WTC11 (cell line): ENCODE results near the gene LOXL3. TPM values are rescaled to one million over a fixed set of nuclear protein-coding genes. Genes with fewer than 3 reads are reported as not detected.

Experiments used
- ATAC-seq: fragments of 200-7000 bp; cut with Tn5 transposase; 2 replicates; pipeline ENCODE4 v1.10.0; 2021; ENCODE audit warnings: mild to moderate bottlenecking, moderate library complexity
- CTCF ChIA-PET: fragments of 300-600 bp; sonication (Branson Sonifier 250); formaldehyde crosslinking; loops from one replicate; lab custom pipeline; 2021; ENCODE audit warnings: antibody characterized with exemption; lab: Charles Lee
- POLR2A ChIA-PET: fragments of 350-600 bp; sonication (Branson Sonifier 250); formaldehyde crosslinking; loops from one replicate; lab custom pipeline; 2021; ENCODE audit warnings: antibody characterized with exemption; lab: Charles Lee
- DNase-seq: peaks from one replicate; pipeline ENCODE4 v3.0.0; 2021; ENCODE audit warnings: low spot score
- H3K27ac Mint-ChIP-seq: 2 replicates; pipeline ENCODE4 v1.8.0; 2021; ENCODE audit warnings: mixed read lengths
- H3K27me3 Mint-ChIP-seq: 2 replicates; pipeline ENCODE4 v1.8.0; 2021; ENCODE audit warnings: low read depth, mild to moderate bottlenecking, moderate library complexity, mixed read lengths
- H3K36me3 Mint-ChIP-seq: 2 replicates; pipeline ENCODE4 v1.8.0; 2021; ENCODE audit warnings: mixed read lengths
- H3K4me1 Mint-ChIP-seq: 2 replicates; pipeline ENCODE4 v1.8.0; 2022; ENCODE audit warnings: mixed read lengths
- H3K4me3 Mint-ChIP-seq: 2 replicates; pipeline ENCODE4 v1.8.0; 2021; ENCODE audit warnings: mild to moderate bottlenecking, moderate library complexity, mixed read lengths
- H3K9me3 Mint-ChIP-seq: 2 replicates; pipeline ENCODE4 v1.8.0; 2021; ENCODE audit warnings: mixed read lengths
- FOXK1 ChIP-seq: sonication (generic); formaldehyde crosslinking; IDR thresholded peaks from 2 replicates; pipeline ENCODE4 v1.8.0; 2022; ENCODE audit warnings: mild to moderate bottlenecking, moderate library complexity, missing genetic modification reagents
- JUN ChIP-seq: sonication (generic); formaldehyde crosslinking; IDR thresholded peaks from 2 replicates; pipeline ENCODE4 v1.8.0; 2023; ENCODE audit warnings: mild to moderate bottlenecking, missing genetic modification reagents
- NFE2L1 ChIP-seq: sonication (generic); formaldehyde crosslinking; IDR thresholded peaks from 2 replicates; pipeline ENCODE4 v1.8.1; 2023; ENCODE audit warnings: missing genetic modification reagents
- NR1H2 ChIP-seq: sonication (generic); formaldehyde crosslinking; IDR thresholded peaks from 2 replicates; pipeline ENCODE4 v1.9.0; 2021; ENCODE audit warnings: mild to moderate bottlenecking, moderate library complexity, missing genetic modification reagents
- NR2C2 ChIP-seq: sonication (generic); formaldehyde crosslinking; IDR thresholded peaks from 2 replicates; pipeline ENCODE4 v1.8.0; 2022; ENCODE audit warnings: mild to moderate bottlenecking, missing genetic modification reagents
- SOX15 ChIP-seq: fragments of 250-450 bp; sonication (Bioruptor Pico); IDR thresholded peaks from 2 replicates; pipeline ENCODE4 v1.9.0; 2021; ENCODE audit warnings: mild to moderate bottlenecking
- ZBTB21 ChIP-seq: sonication (generic); formaldehyde crosslinking; IDR thresholded peaks from 2 replicates; pipeline ENCODE4 v1.8.1; 2023; ENCODE audit warnings: mild to moderate bottlenecking, missing genetic modification reagents, borderline replicate concordance
- ZNF138 ChIP-seq: sonication (generic); formaldehyde crosslinking; conservative IDR thresholded peaks from 2 replicates; pipeline ENCODE4 v1.8.1; 2022; ENCODE audit warnings: mild to moderate bottlenecking, moderate library complexity, missing genetic modification reagents
- ZNF423 ChIP-seq: fragments of 250-450 bp; sonication (Bioruptor Pico); IDR thresholded peaks from 2 replicates; pipeline ENCODE4 v2.1.2; 2022; ENCODE audit warnings: mild to moderate bottlenecking, moderate library complexity
- total RNA-seq: library from RNA; stranded (reverse); gene quantifications from 3 replicates; pipeline ENCODE4 v1.2.3, GENCODE V29; 2021
- TF ChIP-seq, protein P1 (sequence below): fragments of 250-450 bp; sonication (Bioruptor Pico); IDR thresholded peaks from 2 replicates; pipeline ENCODE4 v1.9.0; 2021; ENCODE audit warnings: mild to moderate bottlenecking, borderline replicate concordance
- TF ChIP-seq, protein P2 (sequence below): sonication (generic); formaldehyde crosslinking; IDR thresholded peaks from 2 replicates; pipeline ENCODE4 v1.8.0; 2022; ENCODE audit warnings: mild to moderate bottlenecking, missing genetic modification reagents
- TF ChIP-seq, protein P3 (sequence below): sonication (generic); formaldehyde crosslinking; IDR thresholded peaks from 2 replicates; pipeline ENCODE4 v1.8.1; 2022; ENCODE audit warnings: low read depth, missing genetic modification reagents, borderline replicate concordance
- TF ChIP-seq, protein P4 (sequence below): sonication (generic); formaldehyde crosslinking; IDR thresholded peaks from 2 replicates; pipeline ENCODE4 v1.8.0; 2022; ENCODE audit warnings: mild to moderate bottlenecking, missing genetic modification reagents
- TF ChIP-seq, protein P5 (sequence below): sonication (generic); formaldehyde crosslinking; IDR thresholded peaks from 2 replicates; pipeline ENCODE4 v1.8.1; 2023; ENCODE audit warnings: mild to moderate bottlenecking, missing genetic modification reagents, moderate library complexity
- TF ChIP-seq, protein P6 (sequence below): sonication (generic); formaldehyde crosslinking; IDR thresholded peaks from 2 replicates; pipeline ENCODE4 v1.8.1; 2023; ENCODE audit warnings: mild to moderate bottlenecking, missing genetic modification reagents
- TF ChIP-seq, protein P7 (sequence below): sonication (generic); formaldehyde crosslinking; conservative IDR thresholded peaks from 2 replicates; pipeline ENCODE4 v1.8.1; 2023; ENCODE audit warnings: mild to moderate bottlenecking, low read depth, missing genetic modification reagents, moderate library complexity
- TF ChIP-seq, protein P8 (sequence below): sonication (generic); formaldehyde crosslinking; IDR thresholded peaks from 2 replicates; pipeline ENCODE4 v1.8.1; 2023; ENCODE audit warnings: mild to moderate bottlenecking, moderate library complexity, missing genetic modification reagents

LOXL3 gene
- total RNA-seq, 1 experiment from 2014 or later = 21.1 TPM

DNA sequence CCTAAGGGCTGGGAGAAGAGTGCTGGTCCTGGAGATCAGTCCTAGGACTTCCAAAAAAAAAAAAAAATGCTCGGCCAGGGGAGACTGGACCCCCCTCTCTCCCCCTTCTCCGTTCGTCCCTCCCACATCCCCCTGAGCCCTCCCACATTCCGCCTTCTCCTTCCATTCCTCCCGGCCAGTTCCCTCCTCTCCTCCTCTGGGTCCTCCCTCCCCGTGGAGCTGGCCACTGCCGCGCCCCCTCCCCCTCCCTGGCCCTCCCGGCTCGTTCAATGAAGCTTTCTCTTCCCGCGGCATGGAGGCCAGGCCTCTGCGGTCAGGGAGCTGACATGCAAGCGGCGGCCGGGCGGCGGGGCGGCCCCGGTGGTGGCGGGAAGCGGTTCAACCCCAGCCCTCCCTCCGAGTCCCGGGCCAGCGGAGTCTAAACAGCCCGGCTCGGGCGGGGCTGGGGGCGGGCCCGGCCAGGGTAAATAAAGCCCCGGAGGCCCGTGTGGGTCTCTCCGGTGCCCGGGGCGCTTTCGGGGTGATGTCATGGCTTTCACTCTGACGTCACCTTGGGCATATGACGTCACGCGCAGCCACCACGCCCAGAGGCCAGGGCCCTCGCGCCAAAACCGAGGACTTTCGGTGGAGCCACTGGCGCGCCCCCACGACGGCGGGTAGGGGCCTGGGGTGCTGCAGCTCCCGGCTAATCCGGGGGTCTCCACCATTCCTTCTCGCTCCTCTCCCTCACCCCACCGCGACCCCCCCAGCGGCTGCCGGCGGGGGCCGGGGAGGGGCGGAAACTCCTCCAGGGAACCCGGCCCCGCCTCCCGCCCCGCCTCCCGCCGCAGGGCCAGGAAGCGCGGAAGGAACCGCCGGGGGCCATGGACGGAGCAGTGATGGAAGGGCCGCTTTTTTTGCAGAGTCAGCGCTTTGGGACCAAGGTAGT lies at the start of gene LOXL3, which contains the start of gene DOK1 (continued):
- TF ChIP-seq, protein P1, sequence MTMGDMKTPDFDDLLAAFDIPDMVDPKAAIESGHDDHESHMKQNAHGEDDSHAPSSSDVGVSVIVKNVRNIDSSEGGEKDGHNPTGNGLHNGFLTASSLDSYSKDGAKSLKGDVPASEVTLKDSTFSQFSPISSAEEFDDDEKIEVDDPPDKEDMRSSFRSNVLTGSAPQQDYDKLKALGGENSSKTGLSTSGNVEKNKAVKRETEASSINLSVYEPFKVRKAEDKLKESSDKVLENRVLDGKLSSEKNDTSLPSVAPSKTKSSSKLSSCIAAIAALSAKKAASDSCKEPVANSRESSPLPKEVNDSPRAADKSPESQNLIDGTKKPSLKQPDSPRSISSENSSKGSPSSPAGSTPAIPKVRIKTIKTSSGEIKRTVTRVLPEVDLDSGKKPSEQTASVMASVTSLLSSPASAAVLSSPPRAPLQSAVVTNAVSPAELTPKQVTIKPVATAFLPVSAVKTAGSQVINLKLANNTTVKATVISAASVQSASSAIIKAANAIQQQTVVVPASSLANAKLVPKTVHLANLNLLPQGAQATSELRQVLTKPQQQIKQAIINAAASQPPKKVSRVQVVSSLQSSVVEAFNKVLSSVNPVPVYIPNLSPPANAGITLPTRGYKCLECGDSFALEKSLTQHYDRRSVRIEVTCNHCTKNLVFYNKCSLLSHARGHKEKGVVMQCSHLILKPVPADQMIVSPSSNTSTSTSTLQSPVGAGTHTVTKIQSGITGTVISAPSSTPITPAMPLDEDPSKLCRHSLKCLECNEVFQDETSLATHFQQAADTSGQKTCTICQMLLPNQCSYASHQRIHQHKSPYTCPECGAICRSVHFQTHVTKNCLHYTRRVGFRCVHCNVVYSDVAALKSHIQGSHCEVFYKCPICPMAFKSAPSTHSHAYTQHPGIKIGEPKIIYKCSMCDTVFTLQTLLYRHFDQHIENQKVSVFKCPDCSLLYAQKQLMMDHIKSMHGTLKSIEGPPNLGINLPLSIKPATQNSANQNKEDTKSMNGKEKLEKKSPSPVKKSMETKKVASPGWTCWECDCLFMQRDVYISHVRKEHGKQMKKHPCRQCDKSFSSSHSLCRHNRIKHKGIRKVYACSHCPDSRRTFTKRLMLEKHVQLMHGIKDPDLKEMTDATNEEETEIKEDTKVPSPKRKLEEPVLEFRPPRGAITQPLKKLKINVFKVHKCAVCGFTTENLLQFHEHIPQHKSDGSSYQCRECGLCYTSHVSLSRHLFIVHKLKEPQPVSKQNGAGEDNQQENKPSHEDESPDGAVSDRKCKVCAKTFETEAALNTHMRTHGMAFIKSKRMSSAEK (CRISPR knock-in tag) = no peak
- TF ChIP-seq SOX15 (CRISPR knock-in tag) = no peak
- TF ChIP-seq FOXK1 (CRISPR knock-in tag) = peak; percentile 33; the same call in 1 of the 2 replicates
- TF ChIP-seq, protein P2, sequence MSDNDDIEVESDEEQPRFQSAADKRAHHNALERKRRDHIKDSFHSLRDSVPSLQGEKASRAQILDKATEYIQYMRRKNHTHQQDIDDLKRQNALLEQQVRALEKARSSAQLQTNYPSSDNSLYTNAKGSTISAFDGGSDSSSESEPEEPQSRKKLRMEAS (CRISPR knock-in tag) = peak; percentile 17; the same call in 1 of the 2 replicates

DNA sequence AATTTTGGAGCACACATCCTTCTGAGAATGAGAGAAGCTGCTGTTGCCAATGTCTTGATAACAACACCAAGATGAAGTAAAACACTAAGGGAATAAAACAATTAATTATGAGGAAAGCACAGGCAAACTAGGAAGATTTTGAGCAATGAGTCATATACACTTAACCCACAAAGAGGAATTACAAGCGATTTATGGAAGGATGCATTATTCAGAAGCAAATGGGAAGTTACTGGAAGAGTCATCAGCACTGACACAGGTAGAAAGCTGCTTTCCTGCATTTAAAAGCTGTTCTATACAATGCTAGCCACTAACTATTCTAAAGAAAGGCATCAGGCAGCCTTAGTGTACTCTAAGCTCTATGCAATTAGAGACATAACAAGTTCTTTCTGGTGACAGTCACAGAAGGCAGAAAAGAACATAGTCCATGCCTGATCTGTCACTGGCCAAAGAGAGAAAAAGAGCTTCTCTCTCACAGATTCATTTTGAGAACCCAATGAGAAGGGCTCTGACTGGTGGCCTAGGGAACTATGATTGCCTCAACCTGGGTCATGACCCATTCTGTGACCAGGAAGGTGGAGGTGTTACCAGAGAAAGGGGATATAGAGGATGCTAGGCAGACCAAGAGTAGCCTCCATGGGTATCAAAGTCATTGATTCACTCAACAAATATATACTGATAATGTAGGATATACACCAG lies 49.0 kb upstream of the LOXL3 start:
- CTCF ChIA-PET = no interaction called here
- TF ChIP-seq JUN (CRISPR knock-in tag) = no peak
- TF ChIP-seq NR1H2 (CRISPR knock-in tag) = no peak
- TF ChIP-seq ZNF138 (CRISPR knock-in tag) = no peak
- TF ChIP-seq NR2C2 = no peak
- TF ChIP-seq, protein P3, sequence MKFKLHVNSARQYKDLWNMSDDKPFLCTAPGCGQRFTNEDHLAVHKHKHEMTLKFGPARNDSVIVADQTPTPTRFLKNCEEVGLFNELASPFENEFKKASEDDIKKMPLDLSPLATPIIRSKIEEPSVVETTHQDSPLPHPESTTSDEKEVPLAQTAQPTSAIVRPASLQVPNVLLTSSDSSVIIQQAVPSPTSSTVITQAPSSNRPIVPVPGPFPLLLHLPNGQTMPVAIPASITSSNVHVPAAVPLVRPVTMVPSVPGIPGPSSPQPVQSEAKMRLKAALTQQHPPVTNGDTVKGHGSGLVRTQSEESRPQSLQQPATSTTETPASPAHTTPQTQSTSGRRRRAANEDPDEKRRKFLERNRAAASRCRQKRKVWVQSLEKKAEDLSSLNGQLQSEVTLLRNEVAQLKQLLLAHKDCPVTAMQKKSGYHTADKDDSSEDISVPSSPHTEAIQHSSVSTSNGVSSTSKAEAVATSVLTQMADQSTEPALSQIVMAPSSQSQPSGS (CRISPR knock-in tag) = no peak
- TF ChIP-seq, protein P4, sequence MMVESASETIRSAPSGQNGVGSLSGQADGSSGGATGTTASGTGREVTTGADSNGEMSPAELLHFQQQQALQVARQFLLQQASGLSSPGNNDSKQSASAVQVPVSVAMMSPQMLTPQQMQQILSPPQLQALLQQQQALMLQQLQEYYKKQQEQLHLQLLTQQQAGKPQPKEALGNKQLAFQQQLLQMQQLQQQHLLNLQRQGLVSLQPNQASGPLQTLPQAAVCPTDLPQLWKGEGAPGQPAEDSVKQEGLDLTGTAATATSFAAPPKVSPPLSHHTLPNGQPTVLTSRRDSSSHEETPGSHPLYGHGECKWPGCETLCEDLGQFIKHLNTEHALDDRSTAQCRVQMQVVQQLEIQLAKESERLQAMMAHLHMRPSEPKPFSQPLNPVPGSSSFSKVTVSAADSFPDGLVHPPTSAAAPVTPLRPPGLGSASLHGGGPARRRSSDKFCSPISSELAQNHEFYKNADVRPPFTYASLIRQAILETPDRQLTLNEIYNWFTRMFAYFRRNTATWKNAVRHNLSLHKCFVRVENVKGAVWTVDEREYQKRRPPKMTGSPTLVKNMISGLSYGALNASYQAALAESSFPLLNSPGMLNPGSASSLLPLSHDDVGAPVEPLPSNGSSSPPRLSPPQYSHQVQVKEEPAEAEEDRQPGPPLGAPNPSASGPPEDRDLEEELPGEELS (CRISPR knock-in tag) = no peak
- TF ChIP-seq, protein P5, sequence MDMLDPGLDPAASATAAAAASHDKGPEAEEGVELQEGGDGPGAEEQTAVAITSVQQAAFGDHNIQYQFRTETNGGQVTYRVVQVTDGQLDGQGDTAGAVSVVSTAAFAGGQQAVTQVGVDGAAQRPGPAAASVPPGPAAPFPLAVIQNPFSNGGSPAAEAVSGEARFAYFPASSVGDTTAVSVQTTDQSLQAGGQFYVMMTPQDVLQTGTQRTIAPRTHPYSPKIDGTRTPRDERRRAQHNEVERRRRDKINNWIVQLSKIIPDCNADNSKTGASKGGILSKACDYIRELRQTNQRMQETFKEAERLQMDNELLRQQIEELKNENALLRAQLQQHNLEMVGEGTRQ (CRISPR knock-in tag) = no peak
- TF ChIP-seq, protein P6, sequence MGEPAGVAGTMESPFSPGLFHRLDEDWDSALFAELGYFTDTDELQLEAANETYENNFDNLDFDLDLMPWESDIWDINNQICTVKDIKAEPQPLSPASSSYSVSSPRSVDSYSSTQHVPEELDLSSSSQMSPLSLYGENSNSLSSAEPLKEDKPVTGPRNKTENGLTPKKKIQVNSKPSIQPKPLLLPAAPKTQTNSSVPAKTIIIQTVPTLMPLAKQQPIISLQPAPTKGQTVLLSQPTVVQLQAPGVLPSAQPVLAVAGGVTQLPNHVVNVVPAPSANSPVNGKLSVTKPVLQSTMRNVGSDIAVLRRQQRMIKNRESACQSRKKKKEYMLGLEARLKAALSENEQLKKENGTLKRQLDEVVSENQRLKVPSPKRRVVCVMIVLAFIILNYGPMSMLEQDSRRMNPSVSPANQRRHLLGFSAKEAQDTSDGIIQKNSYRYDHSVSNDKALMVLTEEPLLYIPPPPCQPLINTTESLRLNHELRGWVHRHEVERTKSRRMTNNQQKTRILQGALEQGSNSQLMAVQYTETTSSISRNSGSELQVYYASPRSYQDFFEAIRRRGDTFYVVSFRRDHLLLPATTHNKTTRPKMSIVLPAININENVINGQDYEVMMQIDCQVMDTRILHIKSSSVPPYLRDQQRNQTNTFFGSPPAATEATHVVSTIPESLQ = no peak
- TF ChIP-seq NFE2L1 (CRISPR knock-in tag) = no peak
- TF ChIP-seq, protein P2 (CRISPR knock-in tag) = no peak
- TF ChIP-seq, protein P7, sequence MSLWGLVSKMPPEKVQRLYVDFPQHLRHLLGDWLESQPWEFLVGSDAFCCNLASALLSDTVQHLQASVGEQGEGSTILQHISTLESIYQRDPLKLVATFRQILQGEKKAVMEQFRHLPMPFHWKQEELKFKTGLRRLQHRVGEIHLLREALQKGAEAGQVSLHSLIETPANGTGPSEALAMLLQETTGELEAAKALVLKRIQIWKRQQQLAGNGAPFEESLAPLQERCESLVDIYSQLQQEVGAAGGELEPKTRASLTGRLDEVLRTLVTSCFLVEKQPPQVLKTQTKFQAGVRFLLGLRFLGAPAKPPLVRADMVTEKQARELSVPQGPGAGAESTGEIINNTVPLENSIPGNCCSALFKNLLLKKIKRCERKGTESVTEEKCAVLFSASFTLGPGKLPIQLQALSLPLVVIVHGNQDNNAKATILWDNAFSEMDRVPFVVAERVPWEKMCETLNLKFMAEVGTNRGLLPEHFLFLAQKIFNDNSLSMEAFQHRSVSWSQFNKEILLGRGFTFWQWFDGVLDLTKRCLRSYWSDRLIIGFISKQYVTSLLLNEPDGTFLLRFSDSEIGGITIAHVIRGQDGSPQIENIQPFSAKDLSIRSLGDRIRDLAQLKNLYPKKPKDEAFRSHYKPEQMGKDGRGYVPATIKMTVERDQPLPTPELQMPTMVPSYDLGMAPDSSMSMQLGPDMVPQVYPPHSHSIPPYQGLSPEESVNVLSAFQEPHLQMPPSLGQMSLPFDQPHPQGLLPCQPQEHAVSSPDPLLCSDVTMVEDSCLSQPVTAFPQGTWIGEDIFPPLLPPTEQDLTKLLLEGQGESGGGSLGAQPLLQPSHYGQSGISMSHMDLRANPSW (CRISPR knock-in tag) = no peak
- TF ChIP-seq, protein P8, sequence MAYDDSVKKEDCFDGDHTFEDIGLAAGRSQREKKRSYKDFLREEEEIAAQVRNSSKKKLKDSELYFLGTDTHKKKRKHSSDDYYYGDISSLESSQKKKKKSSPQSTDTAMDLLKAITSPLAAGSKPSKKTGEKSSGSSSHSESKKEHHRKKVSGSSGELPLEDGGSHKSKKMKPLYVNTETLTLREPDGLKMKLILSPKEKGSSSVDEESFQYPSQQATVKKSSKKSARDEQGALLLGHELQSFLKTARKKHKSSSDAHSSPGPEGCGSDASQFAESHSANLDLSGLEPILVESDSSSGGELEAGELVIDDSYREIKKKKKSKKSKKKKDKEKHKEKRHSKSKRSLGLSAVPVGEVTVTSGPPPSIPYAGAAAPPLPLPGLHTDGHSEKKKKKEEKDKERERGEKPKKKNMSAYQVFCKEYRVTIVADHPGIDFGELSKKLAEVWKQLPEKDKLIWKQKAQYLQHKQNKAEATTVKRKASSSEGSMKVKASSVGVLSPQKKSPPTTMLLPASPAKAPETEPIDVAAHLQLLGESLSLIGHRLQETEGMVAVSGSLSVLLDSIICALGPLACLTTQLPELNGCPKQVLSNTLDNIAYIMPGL (CRISPR knock-in tag) = no peak
- no peak for TF ChIP-seq ZNF423 (CRISPR knock-in tag)
- no peak for TF ChIP-seq ZBTB21

More for the DNA sequence above, 49.0 kb upstream of the LOXL3 start:
- POLR2A ChIA-PET = no interaction called here
- H3K36me3 Mint-ChIP-seq = no peaks in the 10 kb centered on the region
- H3K4me1 Mint-ChIP-seq = no peaks in the 10 kb centered on the region
- no peak overlapping the region for H3K27ac Mint-ChIP-seq
- peaks cover 8% of the 10 kb centered on the region for H3K27me3 Mint-ChIP-seq
- ATAC-seq (no peak), DNase-seq (no peak)
- H3K4me3 Mint-ChIP-seq = no peak overlapping the region
- H3K9me3 Mint-ChIP-seq = no peaks in the 10 kb centered on the region
